HG02970 (cell line): ENCODE data around the gene NCOA6.
"Not testable (repeated sequence)": the region's sequence is repeated elsewhere in the genome, so short reads cannot be mapped to it uniquely, and the experiment has no call there.

Source experiments
- ATAC-seq: cut with Tn5 transposase; IDR thresholded peaks from one replicate; pipeline ENCODE4 v1.9.1; 2021; ENCODE audit warnings: mild to moderate bottlenecking, moderate library complexity, moderate number of reproducible peaks; ENCODE audit not compliant: unreplicated experiment, low FRiP score

The NCOA6 gene

DNA sequence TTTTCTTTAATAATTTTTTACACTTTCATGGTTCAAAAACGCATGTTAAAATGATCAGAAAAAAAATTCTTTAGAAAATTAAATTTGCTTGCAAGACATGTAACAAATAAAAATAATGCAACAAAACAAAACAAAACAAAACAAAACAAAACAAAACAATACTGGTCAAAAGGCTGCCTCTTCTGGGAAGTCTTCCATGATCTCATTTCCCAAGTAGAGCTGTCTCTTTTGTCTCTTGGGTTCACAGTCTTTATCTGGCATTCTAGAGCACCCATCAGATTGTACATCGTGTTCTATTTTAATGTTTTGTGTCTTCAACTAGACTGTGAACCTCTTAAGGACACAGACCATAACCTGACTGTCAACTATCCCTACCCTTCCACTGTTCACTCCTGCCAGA lies 96.0 kb downstream of the NCOA6 start:
- no peak for ATAC-seq

DNA sequence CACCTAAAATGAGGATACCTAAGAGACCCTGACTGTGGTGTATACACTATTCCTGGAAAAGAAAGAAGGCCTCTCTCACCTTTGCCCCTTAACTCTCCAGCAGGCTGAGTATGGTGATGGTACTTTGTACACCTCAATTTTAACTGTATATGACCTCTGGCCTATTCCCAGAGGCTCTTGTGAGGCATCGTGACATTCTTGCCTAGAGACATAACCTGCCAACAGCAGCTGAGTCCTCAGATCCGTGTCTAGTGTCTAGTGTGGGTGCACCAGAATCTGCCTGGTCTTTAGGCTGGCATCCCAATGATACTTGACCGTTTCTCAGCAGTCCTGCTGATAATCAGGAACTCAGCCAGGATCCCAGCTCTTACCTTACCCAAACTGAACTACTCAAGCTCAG lies 101.3 kb downstream of the NCOA6 start:
- ATAC-seq: no peak

DNA sequence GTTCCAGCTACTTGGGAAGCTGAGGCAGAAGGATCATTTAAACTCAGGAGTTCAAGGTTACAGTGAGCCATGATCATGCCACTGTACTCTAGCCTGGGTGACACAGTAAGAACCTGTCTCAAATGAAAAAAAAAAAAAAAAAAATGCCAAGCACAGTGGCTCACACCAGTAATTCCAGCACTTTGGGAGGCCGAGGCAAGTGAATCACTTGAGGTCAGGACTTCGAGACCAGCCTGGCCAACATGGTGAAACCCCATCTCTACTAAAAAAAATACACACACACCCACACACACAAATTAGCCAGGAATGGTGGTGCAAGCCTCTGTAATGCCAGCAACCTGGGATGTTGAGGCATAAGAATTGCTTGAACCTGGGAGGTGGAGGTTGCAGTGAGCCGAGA lies 102.9 kb downstream of the NCOA6 start:
- not testable (repeated sequence) for ATAC-seq

DNA sequence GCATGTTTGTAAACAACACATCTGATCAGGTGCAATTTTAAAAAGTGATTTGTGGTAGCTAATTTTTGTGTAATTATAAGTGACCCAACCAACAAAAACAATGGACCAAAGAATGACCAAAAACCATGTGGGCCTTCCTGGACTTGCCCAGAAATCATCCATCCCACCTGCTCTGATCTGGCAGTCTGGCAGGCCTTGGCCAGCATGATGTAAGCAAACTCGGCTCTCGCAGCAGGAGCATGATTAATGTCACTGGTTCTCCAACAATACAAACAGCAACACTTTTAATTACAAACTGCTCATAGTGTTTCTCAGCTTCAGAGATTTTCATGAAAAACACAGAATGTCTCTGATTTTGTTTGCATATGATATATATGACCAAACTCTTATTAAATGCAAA lies 105.2 kb downstream of the NCOA6 start:
- no peak for ATAC-seq

DNA sequence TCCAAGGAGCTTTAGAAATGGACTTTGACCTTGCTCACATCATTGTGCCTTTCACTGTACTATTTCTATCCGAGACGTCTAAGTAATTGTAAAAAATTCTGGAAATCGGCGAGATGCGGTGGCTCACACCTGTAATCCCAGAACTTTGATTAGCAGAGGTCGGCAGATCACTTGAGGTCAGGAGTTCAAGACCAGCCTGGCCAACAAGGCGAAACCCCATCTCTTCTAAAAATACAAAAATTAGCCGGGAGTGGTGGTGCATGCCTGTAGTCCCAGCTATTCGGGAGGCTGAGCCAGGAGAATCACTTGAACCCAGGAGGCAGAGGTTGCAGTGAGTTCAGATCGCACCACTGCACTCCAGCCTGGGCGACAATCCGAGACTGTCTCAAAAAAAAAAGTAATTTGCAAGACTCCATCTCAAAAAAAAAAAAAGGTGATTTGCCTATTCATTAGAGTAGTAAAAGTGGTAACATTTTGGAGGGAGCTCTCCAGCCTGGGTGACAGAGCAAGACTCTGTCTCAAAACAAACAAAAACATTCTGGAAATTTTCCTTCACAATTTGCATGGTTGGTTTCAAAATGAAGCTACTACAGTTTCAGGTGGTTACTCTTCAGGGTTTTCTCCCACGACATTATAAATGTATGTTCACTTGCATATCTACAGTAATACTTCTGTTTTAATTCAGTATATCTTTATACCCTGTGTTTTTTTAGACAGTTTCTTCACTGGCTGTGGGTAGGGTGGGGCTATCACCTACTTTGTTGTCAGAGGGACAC lies 106.0 kb downstream of the NCOA6 start:
- ATAC-seq: peak; percentile 86

DNA sequence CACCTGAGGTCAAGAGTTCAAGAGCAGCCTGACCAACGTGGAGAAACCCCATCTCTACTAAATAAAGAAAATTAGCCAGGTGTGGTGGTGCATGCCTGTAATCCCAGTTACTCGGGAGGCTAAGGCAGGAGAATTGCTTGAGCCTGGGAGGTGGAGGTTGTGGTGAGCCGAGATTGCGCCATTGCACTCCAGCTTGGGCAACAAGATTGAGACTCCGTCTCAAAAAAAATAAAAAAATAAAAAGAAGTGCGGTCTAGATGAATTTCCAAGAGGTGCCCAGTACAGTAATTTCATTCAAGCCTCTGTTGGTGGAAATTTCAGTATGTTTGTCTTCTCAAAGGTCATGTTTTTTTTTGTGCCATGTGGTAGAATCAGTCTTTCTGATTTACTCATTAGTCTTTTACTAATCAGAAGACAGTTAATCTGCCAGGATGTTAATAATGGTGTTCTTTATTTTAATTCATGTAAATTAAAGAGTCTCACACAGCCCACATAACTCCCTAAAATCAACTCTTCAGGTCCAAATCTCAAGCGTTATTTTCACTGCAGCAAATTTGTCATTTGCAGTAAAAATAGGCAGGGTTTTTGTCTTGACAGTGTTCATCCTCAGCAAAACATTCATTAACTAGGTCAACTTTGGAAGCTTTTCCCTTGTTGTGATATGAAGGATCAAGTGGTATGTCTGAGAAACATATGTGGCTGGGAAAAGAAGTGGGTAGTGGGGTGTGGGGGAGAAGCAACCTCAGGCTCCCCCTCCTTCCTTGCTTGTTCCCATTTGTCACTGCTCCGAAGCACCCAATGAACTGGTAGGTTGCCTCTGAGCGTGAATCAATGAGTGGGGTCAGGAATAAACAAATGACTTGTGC lies 108.0 kb downstream of the NCOA6 start:
- no peak for ATAC-seq

DNA sequence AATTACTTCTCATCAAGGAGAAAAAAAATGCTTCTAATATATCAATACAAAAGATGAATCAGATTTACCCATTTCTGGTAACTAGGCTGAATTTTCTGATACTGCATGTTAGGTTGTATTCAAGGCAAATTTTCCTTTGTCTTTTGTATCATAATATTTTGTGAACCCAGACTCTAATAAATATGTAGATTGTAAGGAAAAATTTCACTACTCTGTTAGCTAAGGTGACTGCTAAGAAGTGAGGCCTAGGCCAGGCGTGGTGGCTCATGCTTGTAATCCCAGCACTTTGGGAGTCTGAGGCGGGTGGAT lies 108.6 kb downstream of the NCOA6 start:
- ATAC-seq: no peak

DNA sequence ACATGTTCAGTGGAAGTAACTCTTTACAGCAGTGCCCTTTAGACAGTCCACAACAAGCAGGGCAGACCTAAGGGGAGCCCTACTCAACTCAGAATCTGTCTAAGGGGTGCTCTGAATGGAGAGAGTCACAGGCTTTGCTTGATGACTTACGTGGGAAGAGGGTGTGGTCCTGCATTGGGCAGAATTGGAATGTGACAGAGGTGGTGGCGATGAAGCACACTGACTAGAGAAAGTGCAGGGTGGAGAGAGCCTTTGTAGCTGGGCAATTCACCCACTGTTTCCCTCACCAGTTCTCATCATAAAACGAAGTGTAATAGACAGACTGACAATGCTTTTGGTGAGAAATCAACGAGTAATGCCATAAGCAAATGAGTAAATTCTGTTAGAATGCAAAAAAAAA lies 110.1 kb downstream of the NCOA6 start:
- no peak for ATAC-seq

DNA sequence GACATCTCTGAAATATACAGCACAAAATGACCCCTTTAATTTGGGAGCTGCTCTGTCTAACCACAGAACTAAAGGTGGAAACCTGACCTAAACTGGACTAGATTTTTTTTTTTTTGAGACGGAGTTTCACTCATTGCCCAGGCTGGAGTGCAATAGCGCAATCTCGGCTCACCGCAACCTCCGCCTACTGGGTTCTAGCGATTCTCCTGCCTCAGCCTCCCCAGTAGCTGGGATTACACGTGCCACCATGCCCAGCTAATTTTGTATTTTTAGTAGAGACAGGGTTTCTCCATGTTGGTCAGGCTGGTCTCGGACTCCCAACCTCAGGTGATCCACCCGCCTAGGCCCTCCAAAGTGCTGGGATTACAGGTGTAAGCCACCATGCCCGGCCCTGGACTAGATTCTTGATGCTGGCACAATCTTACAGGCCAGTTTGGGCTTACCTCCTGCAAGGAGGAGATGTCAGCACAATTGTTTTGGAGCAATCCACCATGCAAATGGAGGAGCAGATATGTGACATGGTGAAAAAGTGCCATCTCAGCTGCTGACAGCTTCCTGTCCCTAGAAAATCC lies 111.4 kb downstream of the NCOA6 start:
- not testable (repeated sequence) for ATAC-seq

DNA sequence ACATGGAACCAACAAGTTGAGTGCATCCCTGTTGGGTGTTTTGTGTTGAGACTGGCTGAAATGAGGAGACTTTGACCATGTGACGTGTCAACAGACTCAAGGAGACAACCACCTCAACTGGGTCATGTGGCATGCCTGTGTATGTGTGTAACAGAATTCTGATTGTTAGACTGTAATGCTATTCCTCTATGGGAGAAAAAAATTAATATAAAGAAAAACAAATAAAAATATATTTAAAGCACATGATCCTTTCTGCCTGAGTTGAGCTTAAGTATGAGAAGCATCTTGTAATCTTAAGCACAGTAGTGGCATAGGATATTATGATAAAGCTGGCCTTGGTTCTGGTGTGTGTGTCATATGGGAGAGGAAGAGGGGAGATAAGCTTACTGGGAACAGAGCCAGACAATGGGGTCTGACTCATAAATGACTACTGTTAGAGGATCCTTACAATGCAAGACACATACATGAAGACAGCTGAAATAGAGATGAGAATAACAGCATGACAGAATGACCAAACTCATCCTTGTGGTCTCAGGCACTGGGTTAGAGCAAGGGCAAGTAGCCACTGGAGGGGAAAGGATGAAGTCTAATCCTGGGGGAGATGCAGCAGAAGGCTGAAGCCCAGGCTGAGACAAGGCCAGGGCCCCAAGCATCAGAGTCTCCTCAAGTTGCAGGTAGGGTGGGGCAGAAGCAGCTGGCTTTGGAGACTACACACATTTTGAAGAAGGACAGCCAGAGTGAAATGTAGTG lies 112.1 kb downstream of the NCOA6 start:
- ATAC-seq: no peak

DNA sequence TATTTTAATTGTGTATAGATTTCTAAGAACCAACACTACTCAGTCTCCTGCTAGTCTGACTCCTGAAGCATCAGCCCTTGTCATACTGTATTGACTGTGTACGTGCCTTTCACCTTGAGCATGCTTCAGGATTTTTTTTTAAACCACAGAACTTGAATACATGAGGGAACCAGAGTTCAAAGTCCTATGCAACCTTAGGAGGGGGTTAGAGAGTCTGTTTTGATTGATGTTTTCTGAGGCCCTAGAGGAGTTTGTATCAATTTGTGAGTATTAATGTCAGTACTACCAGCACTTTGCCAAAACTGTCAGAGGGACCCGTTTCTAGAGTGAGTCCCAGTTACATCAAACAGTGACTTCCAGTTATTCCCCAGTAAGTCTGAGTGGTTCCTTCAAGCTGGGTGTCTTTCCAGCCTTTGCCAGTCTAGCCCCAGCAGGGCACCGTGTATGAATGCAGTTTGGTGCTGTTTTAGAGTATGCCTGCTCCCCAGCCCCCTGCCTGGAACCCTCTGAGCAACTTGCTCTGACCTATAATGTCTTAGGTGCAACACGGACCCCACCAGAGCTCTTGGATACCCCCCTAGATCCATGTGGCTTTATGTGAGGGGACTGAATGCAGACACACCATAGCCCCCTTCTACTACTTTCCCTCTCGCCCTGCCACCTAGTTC lies 112.8 kb downstream of the NCOA6 start:
- no peak for ATAC-seq

DNA sequence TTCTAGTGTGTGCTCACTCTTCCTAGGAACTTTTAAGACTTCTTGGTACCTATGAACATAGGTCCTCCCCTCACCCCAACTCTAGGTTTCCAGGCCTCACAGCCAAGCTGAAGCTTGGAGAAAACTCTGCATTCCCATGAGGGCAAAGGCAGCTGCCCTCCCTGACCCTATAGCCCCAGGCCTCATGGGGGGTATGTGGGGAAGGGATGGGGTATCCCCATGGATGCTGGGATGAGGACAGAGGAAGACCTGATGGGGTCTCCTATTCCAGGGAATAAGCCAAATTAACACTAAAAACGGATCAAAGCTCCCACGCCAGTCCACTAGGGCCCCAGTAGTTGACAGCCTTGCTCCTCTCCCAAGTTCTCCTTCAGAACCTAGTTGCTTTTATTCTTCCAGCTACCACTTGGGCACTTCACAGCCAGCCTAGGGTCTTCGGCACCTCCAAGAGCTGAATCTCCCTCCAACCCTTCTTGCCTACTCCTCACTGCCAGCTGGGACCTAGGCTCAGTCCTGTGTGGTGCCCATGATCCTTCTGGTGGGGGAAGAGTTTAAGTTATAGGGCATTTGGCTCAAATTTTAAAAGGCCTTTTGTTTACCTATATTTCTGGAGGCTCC lies 113.5 kb downstream of the NCOA6 start:
- no peak for ATAC-seq

DNA sequence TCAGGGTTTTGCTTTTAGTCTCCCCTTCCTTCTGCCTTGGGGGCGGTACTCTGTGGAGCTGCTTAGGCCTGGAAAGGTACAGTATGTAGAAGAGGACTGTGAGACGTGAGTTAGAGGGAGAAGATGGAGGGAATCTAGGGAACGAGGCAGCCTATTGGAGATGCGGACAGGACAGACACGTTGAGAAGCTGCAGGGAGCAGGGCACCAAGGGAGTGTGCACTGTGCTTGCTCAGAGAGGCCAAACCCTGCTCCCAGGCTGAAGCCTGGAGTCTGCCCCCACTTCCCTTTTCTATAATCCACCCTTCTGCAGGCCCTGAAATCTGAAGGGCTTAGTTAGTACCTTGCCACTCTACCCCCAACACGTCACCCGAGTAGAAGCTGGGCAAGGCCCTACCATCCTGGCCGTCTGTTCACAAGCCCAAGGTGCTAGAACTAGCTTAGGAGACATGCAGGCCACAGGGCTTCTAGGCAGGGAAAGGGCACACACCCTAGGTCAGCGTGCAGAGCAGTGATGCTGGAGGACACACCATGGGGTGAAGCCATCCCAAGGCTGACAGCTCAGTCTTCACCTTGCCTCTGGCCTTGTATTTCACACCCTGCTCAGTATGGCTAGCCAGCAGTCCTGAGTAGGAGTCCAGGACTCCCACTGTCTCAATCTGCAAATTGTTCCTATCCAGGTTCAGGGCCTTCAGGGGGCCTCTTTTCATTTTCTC lies 114.4 kb downstream of the NCOA6 start:
- no peak for ATAC-seq

DNA sequence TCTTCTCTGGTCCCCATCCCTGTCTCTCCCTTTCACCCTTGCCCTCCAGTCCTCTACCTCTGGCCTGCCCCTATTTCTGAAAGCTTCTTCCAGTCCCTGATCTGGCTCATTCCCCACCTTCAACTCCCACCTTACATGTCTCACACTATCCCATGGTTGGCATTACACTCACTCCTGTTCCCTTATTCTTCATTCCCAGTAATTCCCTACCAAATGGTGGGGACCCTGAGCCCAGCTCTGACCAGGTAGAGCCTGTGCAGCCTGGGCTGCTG lies 114.9 kb downstream of the NCOA6 start:
- ATAC-seq: no peak

DNA sequence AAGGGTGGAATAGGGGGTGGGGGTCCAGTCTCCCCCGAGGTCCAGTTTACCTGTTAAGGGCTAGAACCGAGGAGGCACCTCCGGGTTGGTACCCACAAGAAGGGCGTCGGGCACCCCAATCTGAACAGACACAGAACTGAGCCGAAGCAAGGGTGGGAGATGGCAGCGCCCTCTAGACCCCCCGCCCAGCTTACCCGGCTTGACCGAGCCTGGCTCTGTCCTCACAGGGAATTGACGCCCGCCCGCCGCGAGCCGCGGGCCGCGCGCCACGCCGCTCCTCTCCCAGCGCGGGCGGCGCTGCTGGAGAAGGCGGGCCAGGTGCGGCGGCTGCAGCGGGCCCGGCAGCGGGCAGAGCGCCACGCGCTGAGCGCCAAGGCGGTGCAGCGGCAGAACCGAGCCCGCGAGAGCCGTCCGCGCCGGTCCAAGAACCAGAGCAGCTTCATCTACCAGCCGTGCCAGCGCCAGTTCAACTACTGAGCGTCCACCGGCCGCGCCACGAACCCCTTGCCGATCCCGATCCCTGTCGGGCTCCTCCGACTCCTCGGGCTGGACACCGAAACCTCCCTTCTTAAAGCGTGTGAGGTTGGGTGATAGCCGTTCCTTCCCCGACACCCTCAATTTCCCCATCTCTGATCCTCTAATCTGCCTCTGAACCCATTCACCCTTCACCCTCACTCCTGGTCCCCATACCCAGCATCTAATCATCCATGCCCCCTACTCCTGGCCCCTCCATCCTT lies 115.5 kb downstream of the NCOA6 start:
- peak; percentile 33 for ATAC-seq

DNA sequence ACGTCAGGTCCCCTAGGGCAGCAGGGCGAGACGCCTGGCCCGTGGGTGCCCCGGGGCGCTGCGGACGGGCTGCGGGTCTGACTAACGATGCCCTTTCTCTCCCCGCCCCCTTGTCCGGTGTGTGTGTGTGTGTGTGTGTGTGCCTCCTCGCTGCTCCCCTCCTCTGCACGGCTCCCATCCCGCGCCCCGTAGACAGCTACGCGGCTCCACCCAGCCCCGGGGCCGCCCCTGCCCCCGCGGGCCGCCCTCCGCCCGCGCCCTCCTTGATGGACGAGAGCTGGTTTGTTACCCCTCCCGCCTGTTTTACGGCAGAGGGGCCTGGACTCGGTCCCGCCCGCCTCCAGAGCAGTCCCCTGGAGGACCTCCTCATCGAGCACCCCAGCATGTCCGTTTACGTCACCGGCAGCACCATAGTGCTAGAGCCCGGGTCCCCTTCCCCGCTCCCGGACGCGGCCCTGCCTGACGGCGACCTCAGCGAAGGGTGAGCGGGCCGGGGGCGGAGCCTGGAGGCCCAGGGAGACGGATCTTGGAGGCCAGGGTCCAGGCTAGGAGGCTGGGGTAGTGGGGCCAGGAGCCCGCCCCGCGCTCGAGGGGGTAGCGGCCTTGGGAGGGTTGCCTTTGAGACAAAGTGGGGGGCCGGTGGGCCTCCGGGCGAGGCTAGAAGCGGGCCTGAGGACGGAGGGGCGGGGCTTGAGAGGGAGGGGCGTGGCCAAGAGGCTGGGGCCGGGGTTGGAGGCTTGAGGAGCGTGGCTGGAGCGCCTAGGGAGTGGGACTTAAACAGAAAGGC lies 116.2 kb downstream of the NCOA6 start:
- peak; percentile 40 for ATAC-seq

DNA sequence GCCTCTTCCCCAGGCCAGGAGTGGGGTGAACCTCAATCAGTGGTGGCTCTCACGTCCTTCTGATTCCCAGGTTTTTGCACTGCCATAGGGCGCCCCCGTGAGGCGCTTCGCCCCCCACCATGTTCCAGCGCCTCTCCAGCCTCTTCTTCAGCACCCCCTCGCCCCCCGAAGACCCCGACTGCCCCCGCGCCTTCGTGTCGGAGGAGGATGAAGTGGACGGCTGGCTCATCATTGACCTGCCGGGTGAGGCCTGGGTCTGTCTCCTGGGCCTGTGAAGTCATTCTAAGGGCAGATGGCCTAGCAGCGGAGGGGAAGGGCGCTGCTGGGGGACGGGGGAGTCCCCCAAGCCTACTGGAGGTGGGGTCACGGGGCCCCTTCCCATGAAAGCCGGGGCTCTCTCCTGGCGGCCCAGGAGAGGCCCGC lies 116.8 kb downstream of the NCOA6 start:
- ATAC-seq: peak; percentile 4
